ENCODE measurements around the gene ARHGEF17.

ARHGEF17 gene

DNA sequence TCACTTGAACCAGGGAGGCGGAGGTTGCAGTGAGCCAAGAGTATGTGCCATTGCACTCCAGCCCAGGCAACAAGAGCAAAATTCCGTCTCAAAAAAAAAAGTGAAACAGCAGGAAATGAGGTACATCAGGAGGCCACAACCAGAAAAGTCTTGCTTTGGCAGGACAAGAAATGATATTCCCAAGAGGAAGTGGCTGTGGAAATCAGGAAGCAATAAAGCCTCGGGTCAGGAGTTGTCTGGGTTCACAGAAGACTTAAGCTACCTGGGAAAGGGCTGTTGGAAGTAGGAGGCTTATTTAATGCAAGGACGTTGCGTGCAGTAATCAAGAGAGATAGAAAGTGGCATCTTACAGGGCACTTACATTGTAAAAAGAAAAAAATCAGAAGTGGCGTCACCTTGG is 58.9 kb downstream of the ARHGEF17 start:
- no peaks in the 10 kb centered on the region for H3K4me1 ChIP-seq (ENCODE audit: insufficient read depth, low read length)
- no peaks in the 10 kb centered on the region for H3K9me3 ChIP-seq (ENCODE audit: control insufficient read depth, insufficient read depth, low read length)
- no peaks in the 10 kb centered on the region for H3K36me3 ChIP-seq (ENCODE audit: insufficient read depth, low read length)
- H3K9ac ChIP-seq (ENCODE audit: low read depth, low read length), result no peak overlapping the region

DNA sequence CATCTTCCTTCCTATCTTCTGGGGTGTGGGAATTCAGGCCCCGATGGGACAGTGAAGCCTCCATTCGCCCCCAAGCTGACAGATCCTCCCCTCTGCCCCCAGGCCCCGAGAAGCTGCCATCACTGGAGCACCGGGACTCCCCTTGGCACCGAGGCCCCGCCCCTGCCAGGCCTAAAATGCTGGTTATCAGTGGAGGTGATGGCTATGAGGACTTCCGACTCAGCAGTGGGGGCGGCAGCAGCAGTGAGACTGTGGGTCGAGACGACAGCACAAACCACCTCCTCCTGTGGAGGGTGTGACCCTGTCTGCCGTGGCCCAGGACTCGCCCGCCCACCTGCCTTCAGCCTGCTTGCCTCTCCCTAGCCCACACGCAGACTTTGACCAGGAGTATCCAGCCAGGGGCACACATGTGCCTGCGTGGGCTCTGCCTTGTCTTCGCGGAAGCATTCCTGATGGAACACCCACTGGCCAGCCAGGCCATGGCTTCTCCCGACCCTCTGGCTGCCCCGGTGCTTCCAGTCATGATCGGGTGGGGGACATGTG is 59.5 kb downstream of the ARHGEF17 start:
- Histone ChIP-seq H3K9ac (ENCODE audit: low read depth, low read length) (no peak overlapping the region), H3K9me3 (ENCODE audit: control insufficient read depth, insufficient read depth, low read length) (no peaks in the 10 kb centered on the region), H3K36me3 (ENCODE audit: insufficient read depth, low read length) (no peaks in the 10 kb centered on the region), H3K4me1 (ENCODE audit: insufficient read depth, low read length) (no peaks in the 10 kb centered on the region)

DNA sequence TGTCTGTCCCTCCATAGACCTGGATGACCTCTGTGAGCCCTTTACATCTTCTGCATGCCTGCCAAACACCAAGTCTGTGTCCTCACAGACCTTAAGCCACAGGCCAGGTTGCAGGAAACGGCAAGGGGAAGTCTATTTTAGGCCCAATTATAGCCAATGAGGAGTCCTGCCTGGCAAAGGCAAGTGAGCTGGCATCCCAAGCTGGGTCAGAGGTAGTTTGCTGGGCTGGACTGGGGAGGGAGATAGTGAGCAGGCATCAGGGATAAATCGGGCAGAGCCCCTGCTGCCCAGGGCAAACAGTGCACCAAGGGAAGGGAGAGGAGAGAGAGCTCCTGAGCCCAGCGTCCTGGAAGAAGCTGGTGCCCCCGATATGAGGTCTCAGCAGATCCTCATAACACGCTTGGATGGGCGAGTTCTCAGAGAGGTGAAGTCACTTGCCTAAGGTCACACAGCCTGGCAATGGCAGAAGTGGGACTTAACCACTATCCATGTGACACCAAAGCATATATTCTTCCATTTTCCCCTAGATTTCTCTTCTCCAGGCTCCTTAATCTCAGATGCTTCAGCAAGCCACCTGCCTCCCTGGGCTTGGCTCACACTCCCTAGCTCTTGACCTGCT is 64.4 kb downstream of the ARHGEF17 start:
- no peaks in the 10 kb centered on the region for H3K36me3 ChIP-seq (ENCODE audit: insufficient read depth, low read length)
- H3K9me3 ChIP-seq (ENCODE audit: control insufficient read depth, insufficient read depth, low read length), result no peaks in the 10 kb centered on the region
- no peaks in the 10 kb centered on the region; the same call in 1 of the 2 replicates for H3K4me1 ChIP-seq (ENCODE audit: insufficient read depth, low read length)
- H3K9ac ChIP-seq (ENCODE audit: low read depth, low read length), result no peak overlapping the region

DNA sequence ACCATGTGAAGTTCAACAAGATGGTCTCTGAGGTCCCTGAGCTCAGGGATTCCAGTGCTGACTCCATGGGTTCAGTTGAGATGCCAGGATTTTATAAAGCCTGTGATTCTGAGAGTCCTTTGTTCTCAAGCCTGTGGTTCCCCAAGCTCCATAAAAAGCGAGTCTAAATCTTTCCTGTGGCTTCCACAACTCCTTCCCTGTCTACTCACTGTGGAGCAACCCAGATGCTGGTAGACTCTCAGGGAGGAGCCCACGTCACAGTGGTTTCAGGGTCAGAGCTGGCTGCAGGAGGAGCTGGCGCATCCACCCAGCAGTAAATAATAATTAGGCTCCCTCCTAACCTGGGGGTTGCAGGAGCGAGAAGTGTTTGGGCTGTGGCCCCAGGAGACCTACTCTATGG is 66.1 kb downstream of the ARHGEF17 start:
- no peaks in the 10 kb centered on the region for H3K36me3 ChIP-seq (ENCODE audit: insufficient read depth, low read length)
- H3K9ac ChIP-seq (ENCODE audit: low read depth, low read length), result no peak overlapping the region
- H3K4me1 ChIP-seq (ENCODE audit: insufficient read depth, low read length), result peaks cover 12% of the 10 kb centered on the region
- no peaks in the 10 kb centered on the region for H3K9me3 ChIP-seq (ENCODE audit: control insufficient read depth, insufficient read depth, low read length)

DNA sequence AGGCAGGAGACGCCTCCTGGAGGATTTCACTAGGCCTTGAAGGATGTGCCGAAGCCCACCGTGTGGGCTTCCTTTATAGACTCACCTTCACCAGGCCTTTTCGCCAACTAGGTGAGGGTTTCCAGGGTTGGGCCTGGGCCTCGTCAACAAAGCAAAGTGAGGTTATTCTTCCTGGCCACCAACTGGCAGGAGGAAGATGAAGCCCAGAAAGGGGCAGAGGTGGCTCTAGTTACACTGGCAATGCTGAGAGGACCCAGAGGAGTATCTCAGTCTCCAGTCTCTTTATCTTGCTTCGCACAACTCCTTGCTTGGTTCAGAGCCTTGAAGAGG is 67.7 kb downstream of the ARHGEF17 start:
- Histone ChIP-seq H3K4me1 (ENCODE audit: insufficient read depth, low read length) (peaks cover 15% of the 10 kb centered on the region), H3K9me3 (ENCODE audit: control insufficient read depth, insufficient read depth, low read length) (no peaks in the 10 kb centered on the region), H3K9ac (ENCODE audit: low read depth, low read length) (no peak overlapping the region), H3K36me3 (ENCODE audit: insufficient read depth, low read length) (no peaks in the 10 kb centered on the region)

DNA sequence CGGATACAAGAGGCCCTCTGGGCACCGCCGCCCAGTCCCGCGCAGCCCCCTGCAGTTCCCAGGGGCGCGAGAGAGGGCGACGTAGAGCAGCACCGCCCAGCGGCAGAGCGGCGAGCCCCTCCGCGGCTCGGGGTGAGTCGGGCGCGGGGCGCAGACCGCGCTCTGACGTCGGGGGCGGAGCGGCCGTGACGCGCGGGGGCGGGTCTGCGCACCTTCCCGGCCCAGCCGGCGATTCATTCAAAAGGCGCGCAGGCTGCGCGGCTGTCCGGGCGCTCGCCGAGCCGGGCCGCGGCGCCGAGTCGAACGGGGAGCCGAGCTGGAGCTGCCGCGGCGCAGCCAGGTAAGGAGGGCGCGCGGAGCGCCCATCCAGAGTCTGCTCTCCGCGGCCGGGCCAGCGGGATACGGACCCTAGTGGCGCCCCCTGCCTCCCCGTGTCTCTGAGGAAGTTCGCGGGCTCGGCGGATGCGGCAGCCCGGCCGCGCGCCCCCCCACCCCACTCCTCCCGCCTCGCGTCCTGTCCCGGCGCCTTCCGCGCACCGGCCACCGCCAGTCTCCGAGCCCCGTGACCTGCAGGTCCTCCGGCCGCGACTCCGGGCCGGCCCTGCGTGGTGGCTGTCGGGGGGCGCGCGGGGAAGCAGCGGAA is 68.2 kb downstream of the ARHGEF17 start, which contains the start of gene RELT:
RELT (plus strand) TSS at position 240 of the 643 bp plus-strand sequence. CDS start 12,738 bp downstream, outside the sequence.
- H3K4me1 ChIP-seq (ENCODE audit: insufficient read depth, low read length), result peaks cover 15% of the 10 kb centered on the region
- H3K9ac ChIP-seq (ENCODE audit: low read depth, low read length), result peak within 1 kb of the TSS; percentile 84
- H3K9me3 ChIP-seq (ENCODE audit: control insufficient read depth, insufficient read depth, low read length), result no peaks in the 10 kb centered on the region
- no peaks in the 10 kb centered on the region for H3K36me3 ChIP-seq (ENCODE audit: insufficient read depth, low read length)

DNA sequence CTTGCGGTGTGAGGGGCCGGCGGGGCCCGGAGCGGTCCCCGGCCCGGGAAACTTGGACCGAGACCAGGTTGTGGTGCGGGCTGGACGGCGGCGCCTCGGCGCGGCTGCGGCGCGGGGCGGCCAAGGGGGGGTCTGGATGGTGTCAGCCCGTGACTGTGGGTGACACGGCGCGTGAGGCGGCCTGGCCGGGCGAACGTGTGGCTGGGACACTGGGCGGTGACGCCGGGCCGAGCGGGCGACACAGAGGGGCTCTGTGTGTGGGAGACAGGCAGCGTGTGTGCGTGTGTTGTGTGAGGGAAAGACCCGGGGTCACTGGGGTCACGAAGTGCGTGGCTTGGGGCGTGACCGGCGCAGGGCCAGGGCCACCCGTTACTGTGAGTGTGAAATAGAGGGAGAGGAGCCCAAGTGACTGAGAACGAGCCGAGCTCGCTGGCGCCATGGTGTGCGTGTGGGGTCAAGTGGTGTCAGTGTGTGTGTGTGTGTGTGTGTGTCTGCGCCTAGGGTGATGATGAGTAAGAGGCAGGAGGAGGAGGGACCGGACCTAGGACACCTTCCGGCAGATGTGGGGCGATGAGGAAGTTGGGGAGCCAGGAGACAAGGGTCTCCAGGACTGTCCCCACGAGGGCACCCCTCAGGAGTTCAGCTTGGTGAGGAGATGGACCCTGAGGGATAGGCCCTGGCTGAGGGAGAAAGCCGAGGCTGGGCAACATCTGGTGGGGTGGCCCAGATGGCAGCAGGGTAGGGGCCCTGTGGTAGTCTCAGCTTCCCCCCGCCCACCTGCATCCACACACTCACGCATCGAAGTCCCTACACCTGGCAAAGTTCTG is 68.9 kb downstream of the ARHGEF17 start:
- Histone ChIP-seq H3K9me3 (ENCODE audit: control insufficient read depth, insufficient read depth, low read length) (no peaks in the 10 kb centered on the region), H3K9ac (ENCODE audit: low read depth, low read length) (peak overlapping the region; percentile 84), H3K4me1 (ENCODE audit: insufficient read depth, low read length) (peaks cover 15% of the 10 kb centered on the region), H3K36me3 (ENCODE audit: insufficient read depth, low read length) (no peaks in the 10 kb centered on the region; the same call in 1 of the 2 replicates)

DNA sequence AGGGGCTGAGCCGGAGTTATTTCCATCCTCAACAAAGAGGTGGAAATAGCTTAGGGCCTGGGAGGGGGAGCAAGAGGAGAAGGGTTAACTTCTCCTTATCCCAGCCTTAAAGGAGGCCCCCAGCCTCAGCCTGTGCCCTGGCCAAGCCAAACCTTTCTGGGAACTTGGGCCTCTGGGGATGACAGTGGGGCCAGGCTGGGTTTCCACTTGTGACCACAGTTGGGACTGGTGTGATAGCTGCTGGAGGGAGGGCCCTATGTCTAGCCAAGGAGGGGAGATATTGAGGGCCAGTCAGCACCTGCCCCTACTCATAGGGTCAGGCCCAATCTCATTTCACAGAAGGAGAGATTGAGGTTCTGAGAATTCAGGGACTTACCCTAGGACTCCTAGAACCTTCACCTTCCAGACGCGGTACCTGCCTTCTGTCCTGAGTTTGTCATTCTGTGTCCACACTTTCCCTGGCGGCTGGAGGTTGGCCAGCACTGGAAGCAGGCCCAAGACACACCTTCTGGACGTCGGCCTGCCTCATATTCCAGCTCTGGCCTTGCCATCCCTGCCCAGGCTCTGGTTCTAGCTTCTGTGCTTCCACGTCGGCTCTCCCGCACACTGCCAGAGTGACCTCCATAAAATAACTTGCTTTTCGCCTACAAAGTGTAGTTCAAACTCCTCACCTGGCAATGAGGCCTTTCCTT is 71.3 kb downstream of the ARHGEF17 start:
- no peaks in the 10 kb centered on the region for H3K9me3 ChIP-seq (ENCODE audit: control insufficient read depth, insufficient read depth, low read length)
- no peak overlapping the region for H3K9ac ChIP-seq (ENCODE audit: low read depth, low read length)
- H3K36me3 ChIP-seq (ENCODE audit: insufficient read depth, low read length), result no peaks in the 10 kb centered on the region; the same call in 1 of the 2 replicates
- H3K4me1 ChIP-seq (ENCODE audit: insufficient read depth, low read length), result peaks cover 23% of the 10 kb centered on the region

DNA sequence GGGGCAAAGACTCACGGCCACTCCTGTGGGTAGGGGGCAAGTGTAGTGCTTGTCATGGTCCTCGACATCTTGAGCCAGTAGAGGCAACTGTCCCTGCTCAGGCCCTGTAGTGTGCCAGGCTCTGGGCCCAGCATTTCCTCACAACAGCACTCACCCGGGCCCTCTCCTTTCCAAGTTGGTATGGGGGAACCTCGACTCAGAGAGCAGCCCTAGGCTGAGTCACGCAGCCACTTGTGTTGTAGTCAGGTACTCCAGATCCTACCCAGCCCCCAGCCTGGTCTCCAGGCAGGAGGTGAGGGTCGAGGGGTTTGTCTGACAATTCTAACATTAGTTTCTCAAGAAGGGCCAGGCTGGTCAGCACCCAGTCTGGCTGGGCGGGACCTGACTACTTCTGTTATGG is 72.3 kb downstream of the ARHGEF17 start:
- H3K9me3 ChIP-seq (ENCODE audit: control insufficient read depth, insufficient read depth, low read length), result no peaks in the 10 kb centered on the region
- no peak overlapping the region for H3K9ac ChIP-seq (ENCODE audit: low read depth, low read length)
- peaks cover 23% of the 10 kb centered on the region for H3K4me1 ChIP-seq (ENCODE audit: insufficient read depth, low read length)
- no peaks in the 10 kb centered on the region; the same call in 1 of the 2 replicates for H3K36me3 ChIP-seq (ENCODE audit: insufficient read depth, low read length)

DNA sequence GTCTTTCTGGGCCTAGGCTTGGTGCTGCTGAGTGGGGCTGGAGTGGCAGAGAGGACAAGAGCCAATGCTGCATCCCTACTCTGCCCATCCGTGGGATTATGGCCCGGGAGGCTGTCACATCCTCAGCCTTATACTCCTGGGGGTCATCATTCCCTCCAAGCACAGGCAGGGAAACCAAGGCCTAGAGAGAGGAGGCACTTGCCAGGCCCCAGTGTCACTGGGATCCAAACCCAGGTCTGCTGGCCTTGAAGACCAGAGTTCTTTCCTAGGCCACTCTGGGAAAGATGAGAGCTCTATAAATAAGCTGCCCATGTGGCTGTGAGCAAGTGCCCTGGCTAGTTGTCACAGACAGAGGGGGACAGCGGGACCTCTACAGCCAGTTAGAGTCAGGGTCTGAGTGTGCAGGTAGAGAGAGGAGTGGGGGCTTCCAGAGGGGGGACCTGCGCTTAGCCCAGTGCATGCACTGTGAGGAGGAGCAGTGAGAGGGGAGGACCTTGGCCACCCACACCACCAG is 72.9 kb downstream of the ARHGEF17 start:
- Histone ChIP-seq H3K9me3 (ENCODE audit: control insufficient read depth, insufficient read depth, low read length) (no peaks in the 10 kb centered on the region), H3K9ac (ENCODE audit: low read depth, low read length) (no peak overlapping the region), H3K4me1 (ENCODE audit: insufficient read depth, low read length) (peaks cover 26% of the 10 kb centered on the region), H3K36me3 (ENCODE audit: insufficient read depth, low read length) (no peaks in the 10 kb centered on the region; the same call in 1 of the 2 replicates)

DNA sequence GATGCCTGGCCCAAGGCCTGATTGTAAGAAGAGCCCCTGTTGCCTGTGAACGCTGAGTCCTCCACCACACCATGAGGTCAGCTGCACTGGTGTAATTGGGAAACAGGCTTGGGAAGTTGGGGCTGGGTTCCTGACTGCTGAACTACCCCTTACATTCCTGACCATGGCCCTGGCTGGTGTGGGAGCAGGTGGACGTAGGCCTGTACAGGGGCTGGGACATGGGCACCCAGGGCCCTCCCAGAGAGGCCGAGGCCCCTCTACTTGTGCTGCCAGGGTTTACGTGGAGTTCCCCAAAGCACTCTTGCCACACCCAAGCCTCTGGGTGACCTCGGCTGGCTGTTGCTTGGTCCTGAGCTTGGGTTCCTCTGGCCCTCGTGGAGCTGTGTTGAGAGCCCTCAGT is 73.5 kb downstream of the ARHGEF17 start:
- Histone ChIP-seq H3K9me3 (ENCODE audit: control insufficient read depth, insufficient read depth, low read length) (no peaks in the 10 kb centered on the region), H3K9ac (ENCODE audit: low read depth, low read length) (no peak overlapping the region), H3K4me1 (ENCODE audit: insufficient read depth, low read length) (peaks cover 27% of the 10 kb centered on the region), H3K36me3 (ENCODE audit: insufficient read depth, low read length) (no peaks in the 10 kb centered on the region; the same call in 1 of the 2 replicates)

DNA sequence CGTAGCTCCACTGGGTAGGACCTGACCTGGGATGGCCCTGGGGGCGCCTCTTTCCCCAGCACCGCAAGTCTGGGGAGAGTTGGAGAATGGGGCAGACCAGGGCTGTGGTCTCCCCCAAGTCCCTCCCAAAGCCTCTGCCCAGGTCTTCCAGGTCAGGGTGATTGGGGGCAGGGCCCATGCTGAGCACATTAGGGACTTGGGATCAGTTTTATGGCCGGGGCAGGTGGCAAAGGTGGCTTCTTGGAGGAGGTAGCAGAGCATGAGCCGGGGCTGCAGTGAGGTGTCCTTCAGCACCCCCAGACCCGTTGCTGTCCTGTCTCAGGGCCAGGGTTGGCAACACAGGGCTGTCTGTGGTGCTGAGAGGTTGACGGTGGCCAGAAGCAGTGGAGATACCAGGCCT is 74.1 kb downstream of the ARHGEF17 start:
- Histone ChIP-seq H3K4me1 (ENCODE audit: insufficient read depth, low read length) (peaks cover 29% of the 10 kb centered on the region), H3K36me3 (ENCODE audit: insufficient read depth, low read length) (no peaks in the 10 kb centered on the region; the same call in 1 of the 2 replicates), H3K9me3 (ENCODE audit: control insufficient read depth, insufficient read depth, low read length) (no peaks in the 10 kb centered on the region), H3K9ac (ENCODE audit: low read depth, low read length) (no peak overlapping the region)

DNA sequence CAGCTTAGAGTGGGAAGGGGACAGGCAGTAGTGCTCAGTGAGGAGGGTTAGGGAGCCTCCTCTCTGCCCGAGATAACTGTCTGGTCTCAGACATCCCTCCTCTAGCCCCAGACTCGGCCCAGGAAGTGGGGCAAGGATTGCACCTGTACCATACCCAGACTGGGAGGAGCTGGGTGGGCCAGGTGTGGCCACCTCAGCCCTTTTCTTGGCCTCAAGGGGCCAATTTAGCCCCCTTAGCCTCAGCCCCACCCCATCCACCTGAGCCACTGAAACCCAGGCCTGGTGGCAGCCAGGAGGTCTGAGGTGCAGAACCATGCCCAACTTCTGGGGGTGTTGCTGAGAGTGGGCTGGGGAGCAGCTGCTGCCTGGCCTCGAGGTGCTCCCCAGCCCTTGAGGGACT is 74.7 kb downstream of the ARHGEF17 start:
- Histone ChIP-seq H3K9me3 (ENCODE audit: control insufficient read depth, insufficient read depth, low read length) (no peaks in the 10 kb centered on the region), H3K4me1 (ENCODE audit: insufficient read depth, low read length) (peaks cover 32% of the 10 kb centered on the region), H3K9ac (ENCODE audit: low read depth, low read length) (no peak overlapping the region), H3K36me3 (ENCODE audit: insufficient read depth, low read length) (no peaks in the 10 kb centered on the region; the same call in 1 of the 2 replicates)
